Cardiac muscle cell (in vitro differentiated cells and primary cell): Measurements from ENCODE around the gene LRBA. TPM values are rescaled to one million over a fixed set of nuclear protein-coding genes. Genes with fewer than 3 reads are reported as not detected.

ENCODE experiments used
- DNase-seq, 2 donors: peaks; one replicate each; pipeline versions ENCODE4 v3.0.0 to v3.0.0-alpha.2; 2010 to 2017; ENCODE audit warnings: low read depth in 1 of 2, low spot score in 1 of 2
- H3K27ac ChIP-seq: fragments of 200-600 bp; sonication (generic); 2 replicates; pipeline ENCODE4 v1.5.1; 2016
- H3K27me3 ChIP-seq: fragments of 200-600 bp; sonication (generic); 2 replicates; pipeline ENCODE4 v1.6.0; 2016; ENCODE audit warnings: control low read depth
- H3K36me3 ChIP-seq: fragments of 200-600 bp; sonication (generic); 2 replicates; pipeline ENCODE4 v1.5.1; 2016; ENCODE audit warnings: control low read depth
- H3K4me1 ChIP-seq: fragments of 200-600 bp; sonication (generic); 2 replicates; pipeline ENCODE4 v1.8.1; 2017; ENCODE audit warnings: low read depth, mild to moderate bottlenecking, mixed run types
- H3K4me3 ChIP-seq: fragments of 200-600 bp; sonication (generic); 2 replicates; pipeline ENCODE4 v1.5.1; 2016; ENCODE audit warnings: mild to moderate bottlenecking
- H3K9me3 ChIP-seq: fragments of 200-600 bp; sonication (generic); 2 replicates; pipeline ENCODE4 v1.5.1; 2017; ENCODE audit warnings: low read depth, mild to moderate bottlenecking, control low read depth
- polyA plus RNA-seq: library from polyadenylated mRNA; unstranded; fragments of >200 nt; fragmentation: Nextera tagmentation; extraction: Ambion mirVana; gene quantifications from 2 replicates; pipeline ENCODE4 v1.2.1, GENCODE V29; 2016
- total RNA-seq: library from RNA; depleted of rRNA; stranded (reverse); fragments of >200 nt; gene quantifications from 2 replicates; pipeline ENCODE4 v1.2.3, GENCODE V29; 2016
- TF ChIP-seq, protein P1 (sequence below): IDR thresholded peaks from 2 replicates; pipeline ENCODE4 v1.5.1; 2012; ENCODE audit warnings: low read depth, mild to moderate bottlenecking, low read length

LRBA gene
- total and polyA plus RNA-seq, 2 experiments from 2014 or later, result 17.7 to 58.8 TPM

DNA sequence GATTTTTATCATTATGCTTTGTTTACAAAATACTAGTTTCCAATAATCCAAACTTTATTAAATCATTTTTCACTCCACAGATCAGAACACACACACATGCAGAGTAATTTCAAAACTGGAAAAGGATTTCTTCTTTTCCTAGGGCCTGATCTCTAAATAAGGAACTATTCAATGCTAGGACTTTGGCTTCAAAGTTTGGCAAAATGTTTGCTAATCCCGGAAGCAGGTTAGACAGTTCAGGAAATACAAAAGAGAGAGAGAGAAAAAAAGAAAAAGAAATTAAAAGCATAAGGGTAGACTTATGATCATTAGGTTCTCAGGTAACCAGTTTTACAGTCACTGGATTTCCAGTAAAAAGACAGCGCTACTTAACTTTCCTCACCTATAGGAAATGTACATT, 725.9 kb downstream of the LRBA start:
- no peaks in the 10 kb centered on the region for H3K36me3 ChIP-seq
- no peaks in the 10 kb centered on the region for H3K27me3 ChIP-seq
- H3K9me3 ChIP-seq, result no peaks in the 10 kb centered on the region
- TF ChIP-seq, protein P1, sequence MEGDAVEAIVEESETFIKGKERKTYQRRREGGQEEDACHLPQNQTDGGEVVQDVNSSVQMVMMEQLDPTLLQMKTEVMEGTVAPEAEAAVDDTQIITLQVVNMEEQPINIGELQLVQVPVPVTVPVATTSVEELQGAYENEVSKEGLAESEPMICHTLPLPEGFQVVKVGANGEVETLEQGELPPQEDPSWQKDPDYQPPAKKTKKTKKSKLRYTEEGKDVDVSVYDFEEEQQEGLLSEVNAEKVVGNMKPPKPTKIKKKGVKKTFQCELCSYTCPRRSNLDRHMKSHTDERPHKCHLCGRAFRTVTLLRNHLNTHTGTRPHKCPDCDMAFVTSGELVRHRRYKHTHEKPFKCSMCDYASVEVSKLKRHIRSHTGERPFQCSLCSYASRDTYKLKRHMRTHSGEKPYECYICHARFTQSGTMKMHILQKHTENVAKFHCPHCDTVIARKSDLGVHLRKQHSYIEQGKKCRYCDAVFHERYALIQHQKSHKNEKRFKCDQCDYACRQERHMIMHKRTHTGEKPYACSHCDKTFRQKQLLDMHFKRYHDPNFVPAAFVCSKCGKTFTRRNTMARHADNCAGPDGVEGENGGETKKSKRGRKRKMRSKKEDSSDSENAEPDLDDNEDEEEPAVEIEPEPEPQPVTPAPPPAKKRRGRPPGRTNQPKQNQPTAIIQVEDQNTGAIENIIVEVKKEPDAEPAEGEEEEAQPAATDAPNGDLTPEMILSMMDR, result no peak
- peaks cover 4% of the 10 kb centered on the region for H3K4me1 ChIP-seq
- H3K27ac ChIP-seq, result no peak overlapping the region
- peak in 1 of 2 donors; percentile 36 for DNase-seq
- no peak overlapping the region for H3K4me3 ChIP-seq

DNA sequence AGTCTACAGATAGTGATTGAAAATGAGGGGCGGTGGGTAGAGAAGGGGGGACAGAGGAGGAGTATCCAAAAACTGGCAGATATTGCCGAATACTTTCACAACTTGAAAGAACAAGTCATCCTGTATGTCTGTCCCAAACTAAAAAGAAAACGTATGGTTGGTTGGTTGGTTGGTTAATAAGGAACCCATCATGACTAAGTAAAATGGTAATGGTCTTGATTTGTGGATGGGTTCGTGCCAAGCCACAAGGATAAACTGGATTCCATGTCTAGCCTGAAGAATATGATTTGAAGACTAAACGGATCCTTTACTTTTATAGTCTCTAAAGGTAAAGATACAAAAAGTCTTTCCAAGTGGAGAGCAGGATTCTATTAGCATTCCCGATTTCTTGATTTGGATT, 728.4 kb downstream of the LRBA start:
- Histone ChIP-seq H3K36me3 (no peaks in the 10 kb centered on the region), H3K4me3 (no peak overlapping the region), H3K9me3 (no peaks in the 10 kb centered on the region), H3K27me3 (no peaks in the 10 kb centered on the region), H3K4me1 (peaks cover 4% of the 10 kb centered on the region), H3K27ac (no peak overlapping the region)
- TF ChIP-seq, protein P1, result no peak
- DNase-seq, result no peak

DNA sequence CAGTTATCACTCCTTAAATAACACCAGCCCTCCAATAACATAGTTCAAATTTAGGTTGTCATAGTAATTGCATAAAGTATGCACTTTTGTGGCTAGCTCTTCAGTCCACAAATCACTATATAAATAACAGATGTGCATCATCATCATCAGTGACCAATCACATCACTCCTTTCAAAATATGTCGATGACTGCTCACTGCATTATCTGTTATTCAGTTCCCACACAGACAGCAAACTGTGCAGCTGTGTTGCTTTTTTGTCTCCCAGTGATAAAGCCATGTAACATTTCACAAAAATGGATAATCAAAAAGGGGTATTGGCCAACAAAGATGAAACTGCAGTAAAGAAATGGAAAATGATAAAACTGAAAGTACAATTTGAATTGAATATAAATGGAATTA, 731.4 kb downstream of the LRBA start:
- H3K4me3 ChIP-seq, result no peak overlapping the region
- H3K4me1 ChIP-seq, result peaks cover 13% of the 10 kb centered on the region
- H3K27me3 ChIP-seq, result no peaks in the 10 kb centered on the region
- H3K9me3 ChIP-seq, result no peaks in the 10 kb centered on the region
- no peaks in the 10 kb centered on the region for H3K36me3 ChIP-seq
- DNase-seq, result peak in 1 of 2 donors; percentile 93
- TF ChIP-seq, protein P1, result no peak
- H3K27ac ChIP-seq, result no peak overlapping the region

DNA sequence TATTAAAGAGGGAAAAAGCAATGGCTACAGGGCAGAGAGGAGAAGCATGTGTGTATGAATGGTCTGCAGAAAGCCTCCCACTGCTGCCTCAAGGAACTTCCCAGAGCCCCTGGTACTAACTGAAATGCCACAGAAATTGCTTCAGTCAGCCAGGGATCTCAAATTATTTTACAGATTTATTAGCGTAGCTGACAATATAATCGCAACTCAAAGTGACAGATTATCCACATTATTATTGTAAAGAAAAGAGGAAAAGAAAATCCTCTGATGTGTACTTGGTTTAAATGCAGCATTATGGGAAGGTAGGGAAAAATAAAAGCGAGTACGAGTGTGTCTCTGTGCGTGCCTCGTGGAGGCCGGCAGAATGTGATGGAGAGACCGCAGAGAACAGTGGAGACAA, 734.1 kb downstream of the LRBA start:
- Histone ChIP-seq H3K27ac (no peak overlapping the region), H3K36me3 (no peaks in the 10 kb centered on the region)
- DNase-seq, result no peak

DNA sequence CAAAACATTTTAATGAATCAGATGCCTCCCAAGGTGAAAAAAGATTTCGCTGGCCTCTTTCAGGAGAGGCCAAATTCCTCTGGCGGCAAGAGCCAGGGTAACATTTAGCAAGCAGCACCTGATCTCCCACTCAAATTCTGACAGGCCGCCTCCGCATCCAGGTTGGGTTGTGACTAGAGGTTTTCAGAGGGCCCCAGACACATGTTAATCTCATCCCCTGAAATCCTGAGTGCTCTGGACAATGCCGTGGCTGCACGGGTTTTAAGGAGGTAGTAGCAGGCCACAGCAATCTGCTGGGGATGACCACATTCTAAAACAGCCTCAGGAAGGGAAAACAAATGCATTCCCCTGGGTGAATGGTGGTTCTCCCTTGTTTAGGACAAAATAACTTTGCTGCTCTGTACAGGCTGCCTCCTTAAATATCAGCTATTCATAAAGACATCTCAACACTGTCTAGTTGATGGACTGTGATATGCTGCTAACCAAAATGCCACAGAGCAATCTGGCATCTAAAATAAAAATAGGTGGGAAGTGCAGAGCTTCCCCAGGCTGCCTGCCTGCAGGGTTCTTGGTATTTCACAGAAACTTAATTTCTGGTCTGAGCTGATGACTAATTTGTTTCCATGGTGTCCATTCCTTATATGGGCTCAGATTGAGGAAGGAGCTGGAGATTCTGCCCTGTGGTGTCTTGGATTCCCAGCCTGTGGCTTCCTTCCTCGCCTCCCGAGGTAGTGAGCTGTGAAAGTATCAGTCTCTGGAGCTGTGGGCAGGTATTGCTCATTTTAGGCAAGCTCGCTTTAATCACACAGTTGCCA, 734.8 kb downstream of the LRBA start:
- H3K9me3 ChIP-seq, result no peaks in the 10 kb centered on the region
- peak overlapping the region; percentile 16 for H3K27ac ChIP-seq
- H3K4me3 ChIP-seq, result no peak overlapping the region
- H3K4me1 ChIP-seq, result peaks cover 9% of the 10 kb centered on the region
- peak in 1 of 2 donors; percentile 83 for DNase-seq
- no peaks in the 10 kb centered on the region for H3K27me3 ChIP-seq
- TF ChIP-seq, protein P1, result no peak
- H3K36me3 ChIP-seq, result no peaks in the 10 kb centered on the region

More for the DNA sequence above, 734.1 kb downstream of the LRBA start:
- Histone ChIP-seq H3K27me3 (no peaks in the 10 kb centered on the region), H3K9me3 (no peaks in the 10 kb centered on the region), H3K4me1 (peaks cover 9% of the 10 kb centered on the region), H3K4me3 (no peak overlapping the region)
- TF ChIP-seq, protein P1, result no peak
